GM18505 (cell line): ENCODE results near the gene MEX3C.

ENCODE experiments used
- ATAC-seq: cut with Tn5 transposase; IDR thresholded peaks from one replicate; pipeline ENCODE4 v1.9.1; 2021; ENCODE audit not compliant: unreplicated experiment
- POLR2A ChIP-seq: IDR thresholded peaks from 4 replicates; pipeline ENCODE4 v1.6.1; 2011; ENCODE audit warnings: borderline replicate concordance; ENCODE audit not compliant: insufficient read depth, insufficient read length; ENCODE audit errors: extremely low read depth

The MEX3C gene

GRCh38 chr18:51125976-51126375, 71.5 kb downstream of the MEX3C start:
- no peak for TF ChIP-seq POLR2A
- no peak for ATAC-seq
